ENCODE data around the gene RAB28. TPM values are rescaled to one million over a fixed set of nuclear protein-coding genes. Genes with fewer than 3 reads are reported as not detected.

The RAB28 gene
- total RNA-seq, 1 experiment from 2014 or later, result 12.1 TPM

- no peak overlapping the region for H3K4me3 ChIP-seq (replicated peaks in 1 of 2; ENCODE audit: low read depth in 1 of 2, low read length in 2 of 2)
- no TSS peak for BruUV-seq (replicated peaks)
- no peak overlapping the region for H3K9ac ChIP-seq (ENCODE audit: low read length)
- no peak for DNase-seq (ENCODE audit: low read depth, low spot score)
- RAD21 ChIA-PET (ENCODE audit: low non-redundant PET in 1 of 2, low total read pairs in 2 of 2, uncharacterized antibody in 2 of 2, unreplicated experiment in 2 of 2), result no interaction called here
- no peak overlapping the region for H3K27ac ChIP-seq (ENCODE audit: low read depth, low read length)
- H3K79me2 ChIP-seq (ENCODE audit: insufficient read depth, low read length), result no peaks in the 10 kb centered on the region
- no peaks in the 10 kb centered on the region for H4K20me1 ChIP-seq (ENCODE audit: insufficient read depth)
- POLR2A ChIA-PET, result no interaction called here
- no peaks in the 10 kb centered on the region for H3K27me3 ChIP-seq (ENCODE audit: insufficient read depth, low read length)
- H3K4me1 ChIP-seq (ENCODE audit: control insufficient read depth in 1 of 2, insufficient read depth in 2 of 2, low read length in 2 of 2), result no peaks in the 10 kb centered on the region
- no peak overlapping the region for H2AFZ ChIP-seq (ENCODE audit: low read depth, low read length, poor library complexity, severe bottlenecking)
- H3K36me3 ChIP-seq (ENCODE audit: control insufficient read depth in 1 of 2, insufficient read depth in 2 of 2, low read length in 2 of 2), result no peaks in the 10 kb centered on the region
- no peaks in the 10 kb centered on the region for H3K9me3 ChIP-seq (ENCODE audit: control insufficient read depth in 1 of 2, insufficient read depth in 1 of 2, low read depth in 1 of 2, low read length in 2 of 2)
- no peak for TF ChIP-seq ZNF274 (IDR thresholded peaks at IDR 0.05; ENCODE audit: low read depth, low read length)
- TF ChIP-seq CEBPB (IDR thresholded peaks at IDR 0.05; ENCODE audit: low read depth), result no peak
- TF ChIP-seq YY1 (IDR thresholded peaks at IDR 0.05; ENCODE audit: extremely low read depth, insufficient replicate concordance, low read depth, low read length), result no peak
- TF ChIP-seq CTCF (IDR thresholded peaks at IDR 0.05 in 2 of 3, conservative IDR thresholded peaks at IDR 0.05 in 1 of 3; ENCODE audit: borderline replicate concordance in 1 of 3, insufficient read depth in 1 of 3, low read depth in 2 of 3, low read length in 2 of 3), result no peak
- TF ChIP-seq CBX3 (IDR thresholded peaks at IDR 0.05; ENCODE audit: low read depth), result no peak
- TF ChIP-seq POLR2AphosphoS5 (IDR thresholded peaks at IDR 0.05; ENCODE audit: low read depth, low read length), result no peak
- no peak for TF ChIP-seq POLR2A (IDR thresholded peaks at IDR 0.05; ENCODE audit: borderline replicate concordance, extremely low read depth, insufficient read depth, insufficient read length)
- no peak for TF ChIP-seq SRF (IDR thresholded peaks at IDR 0.05; ENCODE audit: low read depth)
- CTCF ChIA-PET, result no interaction called here
- no peaks in the 10 kb centered on the region for H3K9me2 ChIP-seq (ENCODE audit: insufficient read depth)
- H3K4me2 ChIP-seq (ENCODE audit: low read length), result no peak overlapping the region
- intact Hi-C loops (cut with micrococcal nuclease), result loop anchor here (5.0 kb wide), 1 partner anchor 562 kb away; no protein-coding TSS in a partner anchor
- no peak for ATAC-seq
These were observed 124.3 kb downstream of the RAB28 start for GRCh38 chr4:13359809-13360208.

Data from HCT116 (cell line).